IMR-90 (cell line): ENCODE results near the gene TMUB1. TPM values are rescaled to one million over a fixed set of nuclear protein-coding genes. Genes with fewer than 3 reads are reported as not detected.

Source experiments
- BHLHE40 ChIP-seq: fragments of 150-350 bp; IDR thresholded peaks from 2 replicates; pipeline ENCODE4 v1.6.1; 2016; ENCODE audit warnings: mild to moderate bottlenecking, low read depth, low read length
- RAD21 ChIP-seq: IDR thresholded peaks from 2 replicates; pipeline ENCODE4 v1.6.1; 2012; ENCODE audit warnings: low read length, improper control_type of control experiment
- RFX5 ChIP-seq: IDR thresholded peaks from 2 replicates; pipeline ENCODE4 v1.8.0; 2012; ENCODE audit warnings: low read depth, mild to moderate bottlenecking, low read length, moderate library complexity
- polyA plus RNA-seq, 3 experiments: library from polyadenylated mRNA; depleted of rRNA; stranded (reverse); fragments of >200 nt; gene quantifications; 2 replicates each; pipeline ENCODE4 v1.2.3, GENCODE V29; 2012; ENCODE audit warnings: low replicate concordance in 1 of 3
- total RNA-seq: library from RNA; depleted of rRNA; stranded (reverse); fragments of >200 nt; gene quantifications from 2 replicates; pipeline ENCODE4 v1.2.3, GENCODE V29; 2012

TMUB1 gene
- total and polyA plus RNA-seq, 2 of the 4 experiments (the other 2 are of a cell fraction), result 6.8 to 29.8 TPM

DNA sequence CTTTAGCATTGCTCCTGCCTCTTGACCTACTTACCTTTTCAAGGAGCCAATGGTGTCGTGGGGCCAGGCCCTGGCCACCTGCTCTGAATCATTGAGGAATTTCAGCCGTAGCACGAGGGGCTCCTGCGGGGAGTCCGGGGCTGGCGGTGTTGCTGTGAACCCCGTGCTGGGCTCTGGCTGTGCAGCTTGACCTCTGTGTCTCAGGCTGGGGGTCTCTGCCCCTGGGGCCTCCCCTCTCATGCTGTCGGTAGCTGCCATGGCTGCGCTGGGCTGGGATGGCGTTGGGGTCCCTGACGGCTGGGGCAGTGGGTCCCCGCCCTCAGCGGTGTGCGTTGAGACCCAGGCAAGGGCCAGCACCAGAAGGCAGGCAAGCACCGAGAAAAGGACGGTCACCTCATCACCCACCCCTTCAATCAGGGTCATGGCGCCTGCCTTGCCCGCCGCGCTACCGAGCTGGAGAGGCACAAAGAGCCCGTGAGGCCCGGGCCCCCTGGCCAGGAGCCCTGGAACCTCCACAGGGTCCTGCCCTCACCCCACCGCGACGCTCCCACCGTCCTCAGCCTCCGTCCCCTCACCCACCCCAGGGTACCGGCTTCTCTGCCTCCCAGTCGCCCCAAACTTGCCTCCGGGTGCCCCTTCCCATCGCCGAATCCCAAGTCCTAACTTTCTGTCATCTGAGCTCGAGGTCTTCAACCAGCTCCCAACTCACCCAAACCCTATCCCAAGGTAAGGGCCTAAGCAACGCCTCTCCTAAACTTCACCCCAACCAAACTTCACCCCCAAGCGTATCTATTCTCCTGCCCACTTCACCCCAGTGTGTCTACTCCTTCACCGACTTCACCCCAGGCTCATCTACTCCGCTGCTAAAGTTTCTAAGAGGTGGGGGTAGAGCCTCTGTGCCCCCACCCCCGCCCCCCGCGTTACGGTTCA is 887 bp downstream of the TMUB1 start (continued):
- TF ChIP-seq BHLHE40 (no peak), RFX5 (no peak), RAD21 (no peak)
